IMR-90 (cell line): ENCODE results near the gene PTPRN2. TPM values are rescaled to one million over a fixed set of nuclear protein-coding genes. Genes with fewer than 3 reads are reported as not detected.

Experiments used
- ATAC-seq: fragments of 200-7000 bp; cut with Tn5 transposase; 2 replicates; pipeline ENCODE4 v1.9.1; 2020; ENCODE audit warnings: low read depth, mild to moderate bottlenecking, moderate library complexity
- BruUV-seq: library from RNA; stranded (reverse); fragments of 400-500 nt; replicated peaks from 2 replicates; lab custom pipeline; 2021; lab: Mats Ljungman, UMichigan
- CTCF ChIA-PET: fragments of 300-600 bp; formaldehyde crosslinking; extraction: SDS; loops from one replicate; lab custom pipeline; 2021; ENCODE audit warnings: antibody characterized with exemption; lab: Yijun Ruan, JAX
- POLR2A ChIA-PET: fragments of 300-600 bp; sonication (Branson Sonifier 250); formaldehyde crosslinking; loops from one replicate; lab custom pipeline; 2022; ENCODE audit warnings: antibody characterized with exemption; ENCODE audit not compliant: unreplicated experiment; lab: Charles Lee
- DNase-seq: peaks from one replicate; pipeline ENCODE4 v3.0.0; 2013
- H2AFZ ChIP-seq: replicated peaks from 2 replicates; pipeline ENCODE3; 2013; ENCODE audit warnings: low read length, mild to moderate bottlenecking; ENCODE audit not compliant: poor library complexity
- H2AK5ac ChIP-seq: 2 replicates; pipeline ENCODE4 v1.6.1; 2013; ENCODE audit warnings: low read depth, low read length, inconsistent platforms
- H2AK9ac ChIP-seq: replicated peaks from 2 replicates; pipeline ENCODE3; 2013; ENCODE audit warnings: mild to moderate bottlenecking, low read depth, low read length, moderate library complexity; ENCODE audit not compliant: poor library complexity
- H2BK120ac ChIP-seq: 2 replicates; pipeline ENCODE4 v1.6.1; 2013; ENCODE audit warnings: low read depth, low read length, inconsistent platforms
- H2BK15ac ChIP-seq: 3 replicates; pipeline ENCODE4 v1.6.1; 2013; ENCODE audit warnings: low read depth, low read length, inconsistent platforms
- H2BK20ac ChIP-seq: 2 replicates; pipeline ENCODE4 v1.6.1; 2013; ENCODE audit warnings: low read depth, mild to moderate bottlenecking, inconsistent platforms, low read length, moderate library complexity
- H2BK5ac ChIP-seq: 2 replicates; pipeline ENCODE4 v1.6.1; 2013; ENCODE audit warnings: mild to moderate bottlenecking, low read depth, low read length, inconsistent platforms; ENCODE audit not compliant: poor library complexity, severe bottlenecking
- H3K14ac ChIP-seq: replicated peaks from 2 replicates; pipeline ENCODE4 v1.6.1; 2013; ENCODE audit warnings: low read depth, low read length, inconsistent platforms
- H3K18ac ChIP-seq: 2 replicates; pipeline ENCODE4 v1.6.1; 2013; ENCODE audit warnings: low read depth, low read length, control low read depth
- H3K23ac ChIP-seq: 2 replicates; pipeline ENCODE4 v1.6.1; 2013; ENCODE audit warnings: low read depth, low read length, inconsistent platforms
- H3K27ac ChIP-seq: 2 replicates; pipeline ENCODE4 v1.5.1; 2013; ENCODE audit warnings: mild to moderate bottlenecking, control low read depth, low read length; ENCODE audit not compliant: insufficient read depth
- H3K27me3 ChIP-seq: 2 replicates; pipeline ENCODE4 v1.6.1; 2013; ENCODE audit warnings: low read length; ENCODE audit not compliant: control insufficient read depth, insufficient read depth
- H3K36me3 ChIP-seq: 2 replicates; pipeline ENCODE4 v1.6.1; 2013; ENCODE audit warnings: low read length, mixed read lengths; ENCODE audit not compliant: control insufficient read depth, insufficient read depth
- H3K4ac ChIP-seq: 2 replicates; pipeline ENCODE4 v1.6.1; 2013; ENCODE audit warnings: low read depth, low read length, inconsistent platforms
- H3K4me1 ChIP-seq: 2 replicates; pipeline ENCODE4 v1.6.1; 2013; ENCODE audit warnings: low read length, mixed read lengths; ENCODE audit not compliant: control insufficient read depth, insufficient read depth
- H3K4me2 ChIP-seq: 2 replicates; pipeline ENCODE4 v1.6.1; 2013; ENCODE audit warnings: low read depth, mild to moderate bottlenecking, control low read depth, low read length, moderate library complexity
- H3K4me3 ChIP-seq: 2 replicates; pipeline ENCODE4 v1.5.1; 2013; ENCODE audit warnings: low read depth, mild to moderate bottlenecking, control low read depth, low read length, moderate library complexity; ENCODE audit not compliant: insufficient read depth
- H3K56ac ChIP-seq: 2 replicates; pipeline ENCODE4 v1.6.1; 2013; ENCODE audit warnings: low read length, inconsistent platforms; ENCODE audit not compliant: insufficient read depth; ENCODE audit errors: extremely low read depth
- H3K79me1 ChIP-seq, 2 experiments: 2 replicates each; pipeline ENCODE4 v1.6.1; 2013; ENCODE audit warnings: low read length in 2 of 2, inconsistent platforms in 1 of 2, low read depth in 1 of 2
- H3K9ac ChIP-seq: 2 replicates; pipeline ENCODE4 v1.6.1; 2013; ENCODE audit warnings: low read depth, low read length, control low read depth
- H3K9me1 ChIP-seq: 2 replicates; pipeline ENCODE4 v1.6.1; 2013; ENCODE audit warnings: low read length, inconsistent platforms; ENCODE audit not compliant: insufficient read depth
- H3K9me3 ChIP-seq: 2 replicates; pipeline ENCODE4 v1.6.1; 2013; ENCODE audit warnings: low read length; ENCODE audit not compliant: control insufficient read depth, insufficient read depth
- H4K20me1 ChIP-seq: 2 replicates; pipeline ENCODE4 v1.6.1; 2013; ENCODE audit warnings: low read length, inconsistent platforms; ENCODE audit not compliant: insufficient read depth
- H4K5ac ChIP-seq: 2 replicates; pipeline ENCODE4 v1.6.1; 2013; ENCODE audit warnings: mild to moderate bottlenecking, low read depth, low read length, control low read depth
- H4K8ac ChIP-seq, 2 experiments: 2 replicates each; pipeline ENCODE4 v1.6.1; 2013; ENCODE audit warnings: low read depth in 2 of 2, low read length in 2 of 2, control low read depth in 1 of 2, inconsistent platforms in 1 of 2
- H4K91ac ChIP-seq: 2 replicates; pipeline ENCODE4 v1.6.1; 2013; ENCODE audit warnings: low read depth, low read length, inconsistent platforms; ENCODE audit not compliant: insufficient read depth
- BHLHE40 ChIP-seq: fragments of 150-350 bp; IDR thresholded peaks from 2 replicates; pipeline ENCODE4 v1.6.1; 2016; ENCODE audit warnings: mild to moderate bottlenecking, low read depth, low read length
- CEBPB ChIP-seq: IDR thresholded peaks from 2 replicates; pipeline ENCODE4 v1.6.1; 2012; ENCODE audit warnings: low read depth, low read length, improper control_type of control experiment
- CHD1 ChIP-seq: IDR thresholded peaks from 2 replicates; pipeline ENCODE4 v1.6.1; 2012; ENCODE audit warnings: low read depth, low read length, improper control_type of control experiment
- CTCF ChIP-seq: conservative IDR thresholded peaks from 2 replicates; pipeline ENCODE4 v1.5.1; 2012; ENCODE audit warnings: mild to moderate bottlenecking, low read depth, low read length, improper control_type of control experiment
- FOS ChIP-seq: fragments of 150-350 bp; IDR thresholded peaks from 2 replicates; pipeline ENCODE4 v1.6.1; 2016; ENCODE audit warnings: low read depth, low read length
- MAFK ChIP-seq: IDR thresholded peaks from 2 replicates; pipeline ENCODE4 v1.6.1; 2012; ENCODE audit warnings: low read depth, low read length, improper control_type of control experiment
- MAZ ChIP-seq: IDR thresholded peaks from 2 replicates; pipeline ENCODE4 v1.6.1; 2012; ENCODE audit warnings: low read depth, mild to moderate bottlenecking, low read length, improper control_type of control experiment, moderate library complexity, borderline replicate concordance
- NFE2L2 ChIP-seq: fragments of 150-350 bp; IDR thresholded peaks from 2 replicates; pipeline ENCODE4 v1.6.1; 2016; ENCODE audit warnings: low read depth, mild to moderate bottlenecking, low read length
- RCOR1 ChIP-seq: IDR thresholded peaks from 2 replicates; pipeline ENCODE4 v1.6.1; 2012; ENCODE audit warnings: mild to moderate bottlenecking, low read length, improper control_type of control experiment; ENCODE audit not compliant: insufficient replicate concordance
- USF2 ChIP-seq: fragments of 150-350 bp; IDR thresholded peaks from 2 replicates; pipeline ENCODE4 v1.6.1; 2017; ENCODE audit warnings: mild to moderate bottlenecking, antibody characterized with exemption, low read length, low read depth
- WGBS, 2 experiments: methylation state at CpG; one replicate each; pipeline versions ENCODE4 v1.1.5 to v1.1.7; 2013; ENCODE audit warnings: missing lambda C conversion rate in 2 of 2; ENCODE audit not compliant: insufficient read length in 1 of 2; ENCODE audit errors: extremely low coverage in 2 of 2; 5-methylcytosine and 5-hydroxymethylcytosine counted together
- dilution Hi-C: fragments of 300-500 bp; cut with HindIII; formaldehyde crosslinking; loops from one replicate; pipeline ENCODE4 v1.14.3; 2018; ENCODE audit warnings: low sequenced_read_pairs; ENCODE audit not compliant: unreplicated experiment
- in situ Hi-C: fragments of 300-500 bp; cut with MboI; formaldehyde crosslinking; loops from 3 replicates; pipeline ENCODE4 v1.14.3; 2019; ENCODE audit warnings: low sequenced_read_pairs, inconsistent platforms, mixed read lengths
- intact Hi-C: fragments of 100-400 bp; cut with micrococcal nuclease; formaldehyde crosslinking; loops from 2 replicates; pipeline ENCODE4 v1.10.0; 2022
- polyA plus RNA-seq, 3 experiments: library from polyadenylated mRNA; depleted of rRNA; stranded (reverse); fragments of >200 nt; gene quantifications; 2 replicates each; pipeline ENCODE4 v1.2.3, GENCODE V29; 2012; ENCODE audit warnings: low replicate concordance in 1 of 3
- total RNA-seq: library from RNA; depleted of rRNA; stranded (reverse); fragments of >200 nt; gene quantifications from 2 replicates; pipeline ENCODE4 v1.2.3, GENCODE V29; 2012

Gene PTPRN2
- total and polyA plus RNA-seq, 2 of the 4 experiments (the other 2 are of a cell fraction), result 0.03 TPM; not detected in 1

GRCh38 chr7:157523371-157523765 is 1064.3 kb downstream of the PTPRN2 start:
- Histone ChIP-seq H2AK9ac (no peak overlapping the region), H3K56ac (no peak overlapping the region), H3K14ac (no peak overlapping the region), H3K9me1 (no peaks in the 10 kb centered on the region), H2BK5ac (no peak overlapping the region), H3K9me3 (peaks cover 32% of the 10 kb centered on the region), H3K4me3 (no peak overlapping the region), H2AK5ac (no peak overlapping the region), H2BK120ac (no peak overlapping the region), H3K23ac (no peak overlapping the region), H3K4me1 (no peaks in the 10 kb centered on the region), H3K27me3 (no peaks in the 10 kb centered on the region), H3K27ac (no peak overlapping the region), H3K4me2 (no peak overlapping the region), H2BK15ac (no peak overlapping the region), H4K20me1 (no peaks in the 10 kb centered on the region), H4K8ac (no peak overlapping the region), H2BK20ac (no peak overlapping the region), H3K4ac (no peak overlapping the region), H4K5ac (no peak overlapping the region), H3K9ac (no peak overlapping the region), H3K79me1 (no peaks in the 10 kb centered on the region), H4K91ac (no peak overlapping the region), H3K36me3 (no peaks in the 10 kb centered on the region), H3K18ac (no peak overlapping the region), H2AFZ (no peak overlapping the region)
- in situ Hi-C loops, result no loop called here
- ChIA-PET CTCF (no interaction called here), POLR2A (no interaction called here)
- TF ChIP-seq CHD1 (no peak), MAZ (no peak), RCOR1 (no peak), BHLHE40 (no peak), MAFK (no peak), CEBPB (no peak), NFE2L2 (no peak), USF2 (no peak), FOS (no peak), CTCF (no peak)
- 67% methylated on average over 6 of the region's 13 CpGs; no CpG with 5 or more reads in 1 of the 2 experiments for WGBS, 2 experiments
- DNase-seq (no peak), ATAC-seq (no peak)
- dilution Hi-C loops, result no loop called here
- intact Hi-C loops, result no loop called here
- BruUV-seq, result no TSS peak
